CD4-positive, alpha-beta T cell treated with Interleukin-1 beta for 1 hour (primary cell): ENCODE measurements around the gene TYRO3.
"Not testable (repeated sequence)": the region's sequence is repeated elsewhere in the genome, so short reads cannot be mapped to it uniquely, and the experiment has no call there.

ENCODE experiments used
- DNase-seq, 2 donors: peaks; one replicate each; pipeline ENCODE4 v3.0.0-alpha.2; 2020 to 2022

The TYRO3 gene

GRCh38 chr15:41554915-41555314 lies 4.1 kb upstream of the TYRO3 start:
- DNase-seq, result no peak

GRCh38 chr15:41556677-41557076 lies 2.3 kb upstream of the TYRO3 start:
- no peak for DNase-seq

GRCh38 chr15:41557673-41558399 lies 1.2 kb upstream of the TYRO3 start:
- DNase-seq, result peak; percentile 74 to 78

GRCh38 chr15:41559239-41559782 lies 299 bp downstream of the TYRO3 start:
- no peak for DNase-seq

- DNase-seq, result no peak
These were observed 1.5 kb downstream of the TYRO3 start for GRCh38 chr15:41560572-41560874.

- DNase-seq, result no peak
These were observed 2.2 kb downstream of the TYRO3 start for GRCh38 chr15:41561104-41561776.

DNA sequence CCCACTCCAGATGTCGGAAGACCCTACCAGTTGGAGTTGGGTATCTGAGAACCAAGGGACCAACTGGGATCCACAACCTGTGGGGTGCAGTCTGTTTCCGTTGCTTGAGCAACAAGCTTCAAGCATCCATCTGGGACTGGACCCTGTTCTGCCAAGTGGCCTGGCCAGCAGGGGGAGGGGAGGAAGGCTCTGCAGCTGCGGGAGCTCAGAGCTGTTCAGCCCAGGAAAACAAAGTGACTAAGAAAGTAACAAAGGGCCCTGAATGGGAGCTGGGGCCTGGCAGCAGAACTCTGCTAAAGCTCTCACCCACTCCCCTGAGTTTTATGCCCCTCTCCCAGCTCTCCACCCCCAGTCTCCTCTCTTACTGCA lies 2.7 kb downstream of the TYRO3 start:
- no peak for DNase-seq

DNA sequence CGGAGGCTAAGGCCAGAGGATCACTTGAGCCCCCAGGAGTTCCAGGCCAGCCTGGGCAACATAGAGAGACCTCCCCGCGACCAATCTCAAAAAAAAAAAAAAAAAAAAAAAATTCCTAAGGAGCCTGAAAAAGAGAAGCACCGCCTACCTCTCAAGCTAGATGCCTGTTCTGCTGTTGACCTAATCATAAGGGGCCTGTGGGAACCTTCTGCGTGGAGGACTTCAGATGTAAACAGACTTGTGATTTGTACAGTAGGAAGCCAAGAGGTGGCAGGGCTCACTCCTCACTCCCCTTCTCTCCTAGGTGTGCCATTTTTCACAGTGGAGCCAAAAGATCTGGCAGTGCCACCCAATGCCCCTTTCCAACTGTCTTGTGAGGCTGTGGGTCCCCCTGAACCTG lies 3.2 kb downstream of the TYRO3 start:
- DNase-seq, result no peak

DNA sequence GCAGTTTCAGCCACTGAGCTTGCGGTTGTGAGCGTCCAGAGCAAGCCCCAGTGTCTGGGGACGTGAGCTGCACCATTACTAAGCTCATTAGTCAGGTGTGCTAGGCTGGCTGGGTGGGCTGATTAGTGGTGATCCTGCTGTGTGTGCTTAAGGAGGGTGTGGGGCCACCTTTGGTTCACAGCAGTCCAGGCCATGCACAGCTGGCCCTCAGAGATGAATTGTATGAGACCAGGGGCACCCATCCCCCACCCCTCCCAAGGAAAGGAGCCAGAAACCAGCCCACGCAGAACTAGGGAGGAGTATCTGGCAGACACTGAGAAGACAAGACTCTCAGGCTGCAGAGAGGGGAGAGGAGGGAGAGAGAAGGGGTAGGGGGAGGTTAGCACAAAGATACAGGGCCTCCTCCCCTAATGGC lies 3.8 kb downstream of the TYRO3 start:
- DNase-seq, result no peak

GRCh38 chr15:41564286-41564959 lies 5.4 kb downstream of the TYRO3 start:
- no peak for DNase-seq

- DNase-seq, result no peak
These were observed 6.0 kb downstream of the TYRO3 start for GRCh38 chr15:41564960-41565502.

DNA sequence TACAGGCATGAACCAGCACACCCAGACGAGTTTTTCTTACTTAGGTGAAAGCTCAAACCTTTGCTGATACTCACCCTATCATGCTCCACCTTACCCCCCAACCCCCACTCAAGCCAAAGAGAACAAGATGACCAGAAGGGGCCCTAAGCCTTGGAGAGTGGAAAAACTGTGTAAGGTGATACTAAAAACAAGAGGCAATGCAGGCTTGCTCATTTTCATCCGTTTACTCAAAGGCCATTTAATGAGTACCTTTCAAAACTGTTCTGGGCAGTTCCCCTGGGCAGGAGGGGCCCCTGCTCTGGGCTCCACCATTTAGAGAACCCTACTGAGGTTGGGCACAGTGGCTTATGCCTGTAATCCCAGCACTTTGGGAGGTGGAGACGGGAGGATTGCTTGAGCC lies 6.7 kb downstream of the TYRO3 start:
- DNase-seq, result no peak

GRCh38 chr15:41566121-41566885 lies 7.3 kb downstream of the TYRO3 start:
- no peak for DNase-seq

DNA sequence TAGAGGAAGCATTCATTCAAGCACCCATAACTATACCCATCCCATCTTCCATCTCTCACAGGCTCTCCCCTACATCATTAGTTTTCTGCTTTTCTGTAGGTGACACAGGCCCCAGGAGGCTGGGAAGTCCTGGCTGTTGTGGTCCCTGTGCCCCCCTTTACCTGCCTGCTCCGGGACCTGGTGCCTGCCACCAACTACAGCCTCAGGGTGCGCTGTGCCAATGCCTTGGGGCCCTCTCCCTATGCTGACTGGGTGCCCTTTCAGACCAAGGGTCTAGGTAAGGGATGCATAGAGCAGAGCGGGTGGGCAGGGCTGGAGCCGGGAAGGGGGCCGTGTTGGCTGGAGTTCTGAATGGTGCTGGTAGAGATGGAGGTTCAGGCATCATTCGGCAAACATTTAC lies 8.2 kb downstream of the TYRO3 start:
- no peak for DNase-seq

DNA sequence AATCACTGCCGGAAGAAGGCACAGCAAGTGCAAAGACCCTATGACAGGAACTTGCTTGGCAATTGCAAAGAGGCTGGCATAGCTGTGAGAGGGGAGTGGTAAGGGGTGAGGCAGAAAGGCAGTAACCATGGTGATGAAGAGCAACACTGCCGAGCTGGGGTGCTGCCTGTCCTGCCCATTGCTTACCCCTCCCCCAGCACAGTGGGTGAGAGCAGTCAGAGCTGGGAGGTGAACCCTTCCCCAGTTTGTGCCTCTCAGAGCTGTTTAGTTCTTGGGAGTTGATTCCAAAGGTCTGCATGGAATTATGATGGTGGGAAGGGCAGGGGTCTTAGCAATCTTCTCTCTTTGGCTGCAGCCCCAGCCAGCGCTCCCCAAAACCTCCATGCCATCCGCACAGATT lies 8.8 kb downstream of the TYRO3 start:
- DNase-seq, result no peak

DNA sequence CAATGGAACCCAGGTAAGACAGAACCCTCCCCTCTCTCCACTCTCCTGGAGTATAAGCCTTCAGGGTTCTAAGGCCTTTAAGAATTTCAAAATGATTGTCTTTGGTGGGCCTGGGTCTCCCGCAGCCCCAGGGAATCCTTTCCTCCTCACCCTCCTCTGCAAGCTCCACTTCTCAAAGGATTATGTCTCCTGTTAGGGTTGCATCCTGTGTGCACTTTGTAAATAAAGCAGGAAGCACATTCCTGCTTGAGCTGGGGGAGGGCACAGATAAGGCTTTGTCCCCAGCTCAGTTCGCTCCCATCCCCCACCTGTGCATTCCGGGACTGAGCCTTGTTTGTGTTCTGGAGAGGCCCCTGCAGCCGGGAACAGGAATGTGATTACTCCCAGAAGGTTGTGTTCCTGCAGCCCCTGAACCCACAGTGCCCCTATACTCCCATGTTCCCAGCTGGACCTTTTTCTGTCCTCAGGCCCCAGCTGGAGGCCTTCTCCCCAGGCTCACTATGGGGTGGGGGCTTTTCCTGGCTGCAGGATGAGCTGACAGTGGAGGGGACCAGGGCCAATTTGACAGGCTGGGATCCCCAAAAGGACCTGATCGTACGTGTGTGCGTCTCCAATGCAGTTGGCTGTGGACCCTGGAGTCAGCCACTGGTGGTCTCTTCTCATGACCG lies 9.5 kb downstream of the TYRO3 start:
- DNase-seq, result no peak

- not testable (repeated sequence) for DNase-seq
These were observed 10.2 kb downstream of the TYRO3 start for GRCh38 chr15:41569232-41569631.

DNA sequence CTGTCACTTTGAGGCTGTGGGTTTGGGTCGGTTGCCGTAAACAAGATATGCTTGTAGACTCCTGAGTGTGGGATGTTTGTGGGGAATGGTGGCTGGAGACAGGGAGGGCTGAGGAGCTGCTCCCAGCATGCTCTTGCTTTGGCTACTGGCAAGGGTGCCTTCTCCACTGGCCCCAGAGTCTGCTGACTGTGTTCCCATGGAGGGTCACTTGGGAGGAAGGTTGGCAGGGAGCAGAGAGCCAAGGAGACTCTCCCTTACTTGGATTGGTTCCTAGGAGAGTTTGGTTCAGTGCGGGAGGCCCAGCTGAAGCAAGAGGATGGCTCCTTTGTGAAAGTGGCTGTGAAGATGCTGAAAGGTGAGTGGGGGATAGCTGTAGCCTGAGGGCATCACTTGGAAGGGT lies 11.8 kb downstream of the TYRO3 start:
- no peak for DNase-seq

GRCh38 chr15:41571948-41572347 lies 12.9 kb downstream of the TYRO3 start:
- no peak for DNase-seq

GRCh38 chr15:41572866-41573265 lies 13.9 kb downstream of the TYRO3 start:
- DNase-seq, result no peak

GRCh38 chr15:41573396-41573795 lies 14.4 kb downstream of the TYRO3 start:
- no peak for DNase-seq

- DNase-seq, result no peak
These were observed 15.1 kb downstream of the TYRO3 start for GRCh38 chr15:41574158-41574557.
